H1 (cell line): ENCODE results near the gene STX16. TPM values are rescaled to one million over a fixed set of nuclear protein-coding genes. Genes with fewer than 3 reads are reported as not detected.

Source experiments
- CTCF ChIA-PET: fragments of 300-600 bp; sonication (Branson Sonifier 250); formaldehyde crosslinking; loops from one replicate; lab custom pipeline; 2021; ENCODE audit not compliant: partially characterized antibody; lab: Charles Lee
- POLR2A ChIA-PET: fragments of 300-600 bp; sonication (Branson Sonifier 250); formaldehyde crosslinking; loops from one replicate; lab custom pipeline; 2021; ENCODE audit warnings: inconsistent platforms; ENCODE audit not compliant: partially characterized antibody; lab: Charles Lee
- DNase-seq, 2 experiments: peaks; one replicate each; pipeline versions ENCODE4 v3.0.0 to v3.0.0-alpha.2; 2010 to 2022; ENCODE audit warnings: low spot score in 2 of 2, low read depth in 1 of 2, mixed read lengths in 1 of 2
- FAIRE-seq: peaks from 2 replicates; lab custom pipeline; 2011; peaks lifted over from hg19 to GRCh38; lab: Jason Lieb, UNC
- H2AFZ ChIP-seq: 2 replicates; pipeline ENCODE4 v1.8.1; 2012; ENCODE audit warnings: low read length, inconsistent platforms
- H2AK5ac ChIP-seq: 2 replicates; pipeline ENCODE4 v1.6.1; 2013; ENCODE audit warnings: low read depth, low read length
- H2BK120ac ChIP-seq: replicated peaks from 2 replicates; pipeline ENCODE3; 2013; ENCODE audit warnings: low read depth, low read length, inconsistent platforms
- H2BK12ac ChIP-seq: 2 replicates; pipeline ENCODE4 v1.6.1; 2013; ENCODE audit warnings: low read depth, low read length
- H2BK15ac ChIP-seq: 2 replicates; pipeline ENCODE4 v1.6.1; 2013; ENCODE audit warnings: low read length
- H2BK20ac ChIP-seq: 2 replicates; pipeline ENCODE4 v1.6.1; 2013; ENCODE audit warnings: low read length
- H2BK5ac ChIP-seq: 2 replicates; pipeline ENCODE4 v1.6.1; 2013; ENCODE audit warnings: low read depth, low read length
- H3K14ac ChIP-seq: 2 replicates; pipeline ENCODE4 v1.6.1; 2013; ENCODE audit warnings: inconsistent platforms; ENCODE audit not compliant: insufficient read length
- H3K18ac ChIP-seq: 2 replicates; pipeline ENCODE4 v1.6.1; 2013; ENCODE audit warnings: low read length; ENCODE audit errors: extremely low read depth
- H3K23ac ChIP-seq: 2 replicates; pipeline ENCODE4 v1.6.1; 2013; ENCODE audit warnings: inconsistent platforms; ENCODE audit not compliant: insufficient read length
- H3K23me2 ChIP-seq: 2 replicates; pipeline ENCODE4 v1.6.1; 2013; ENCODE audit warnings: low read depth, low read length
- H3K27ac ChIP-seq: 2 replicates; pipeline ENCODE4 v1.6.1; 2011; ENCODE audit warnings: low read depth, low read length, inconsistent platforms
- H3K27me3 ChIP-seq, 4 experiments: replicated peaks in 1 of 4; 1 replicate in 1 of 4; 2 replicates in 3 of 4; pipeline versions ENCODE4 v1.6.1 to v1.8.1; 2011 to 2013; ENCODE audit warnings: low read length in 3 of 4, mild to moderate bottlenecking in 3 of 4, inconsistent platforms in 2 of 4, mixed read lengths in 2 of 4, moderate library complexity in 1 of 4; ENCODE audit not compliant: control insufficient read depth in 3 of 4, insufficient read depth in 3 of 4; ENCODE audit errors: extremely low read depth in 1 of 4
- H3K36me3 ChIP-seq, 4 experiments: 2 replicates each; pipeline versions ENCODE4 v1.6.1 to v1.8.1; 2011 to 2013; ENCODE audit warnings: mild to moderate bottlenecking in 4 of 4, low read length in 3 of 4, moderate library complexity in 2 of 4, control low read depth in 1 of 4, inconsistent platforms in 1 of 4; ENCODE audit not compliant: insufficient read depth in 4 of 4, control insufficient read depth in 2 of 4
- H3K4ac ChIP-seq: replicated peaks from 2 replicates; pipeline ENCODE3; 2013; ENCODE audit warnings: low read length, low read depth, mixed read lengths, inconsistent platforms; ENCODE audit not compliant: insufficient read length
- H3K4me1 ChIP-seq, 4 experiments: replicated peaks in 1 of 4; 1 replicate in 1 of 4; 2 replicates in 3 of 4; pipeline versions ENCODE4 v1.6.1 to v1.8.1; 2011 to 2013; ENCODE audit warnings: low read length in 3 of 4, inconsistent platforms in 2 of 4, mixed read lengths in 1 of 4; ENCODE audit not compliant: insufficient read depth in 4 of 4, control insufficient read depth in 3 of 4
- H3K4me2 ChIP-seq, 2 experiments: 2 replicates each; pipeline versions ENCODE4 v1.6.1 to v1.8.1; 2011 to 2013; ENCODE audit warnings: low read depth in 2 of 2, low read length in 2 of 2, control low read depth in 1 of 2, inconsistent platforms in 1 of 2, mild to moderate bottlenecking in 1 of 2; ENCODE audit not compliant: insufficient read depth in 1 of 2
- H3K4me3 ChIP-seq, 4 experiments: fragments of 200-600, 300-600 bp in 1 of 4; sonication (generic), shearing (Covaris generic), sonication (Bioruptor Twin) in 1 of 4; 2 replicates each; pipeline versions ENCODE4 v1.5.1 to v1.8.1; 2011 to 2016; ENCODE audit warnings: low read length in 4 of 4, low read depth in 3 of 4, control low read depth in 2 of 4, inconsistent platforms in 2 of 4, mild to moderate bottlenecking in 2 of 4, mixed read lengths in 1 of 4, moderate library complexity in 1 of 4; ENCODE audit not compliant: insufficient read depth in 2 of 4; ENCODE audit errors: extremely low read depth in 1 of 4
- H3K56ac ChIP-seq: replicated peaks from 2 replicates; pipeline ENCODE3; 2013; ENCODE audit warnings: low read depth, mild to moderate bottlenecking, mixed read lengths, low read length, inconsistent platforms; ENCODE audit not compliant: insufficient read length
- H3K79me1 ChIP-seq: 2 replicates; pipeline ENCODE4 v1.6.1; 2013; ENCODE audit warnings: low read depth, low read length, control low read depth
- H3K79me2 ChIP-seq, 2 experiments: 2 replicates each; pipeline versions ENCODE4 v1.6.1 to v1.8.1; 2012 to 2013; ENCODE audit warnings: low read length in 2 of 2, mild to moderate bottlenecking in 2 of 2, inconsistent platforms in 1 of 2; ENCODE audit not compliant: insufficient read depth in 2 of 2, control insufficient read depth in 1 of 2
- H3K9ac ChIP-seq, 4 experiments: replicated peaks in 1 of 4; 1 replicate in 1 of 4; 2 replicates in 3 of 4; pipeline versions ENCODE4 v1.6.1 to v1.8.1; 2011 to 2013; ENCODE audit warnings: low read depth in 3 of 4, low read length in 3 of 4, control low read depth in 2 of 4, mild to moderate bottlenecking in 2 of 4, moderate library complexity in 2 of 4, inconsistent platforms in 1 of 4; ENCODE audit errors: extremely low read depth in 1 of 4
- H3K9me3 ChIP-seq, 2 experiments: 2 replicates each; pipeline versions ENCODE4 v1.6.1 to v1.8.1; 2012 to 2013; ENCODE audit warnings: mild to moderate bottlenecking in 2 of 2, moderate library complexity in 2 of 2, control low read depth in 1 of 2, inconsistent platforms in 1 of 2, low read depth in 1 of 2, low read length in 1 of 2, mixed read lengths in 1 of 2; ENCODE audit not compliant: insufficient read depth in 2 of 2
- H4K20me1 ChIP-seq, 2 experiments: replicated peaks in 1 of 2; 2 replicates each; pipeline versions ENCODE3 to v1.8.1; 2011 to 2013; ENCODE audit warnings: inconsistent platforms in 2 of 2, low read length in 2 of 2, mild to moderate bottlenecking in 1 of 2; ENCODE audit not compliant: insufficient read depth in 2 of 2, control insufficient read depth in 1 of 2
- H4K5ac ChIP-seq: 2 replicates; pipeline ENCODE4 v1.6.1; 2013; ENCODE audit warnings: low read length, low read depth, mixed read lengths, inconsistent platforms; ENCODE audit not compliant: insufficient read length
- H4K8ac ChIP-seq: 2 replicates; pipeline ENCODE4 v1.8.0; 2013; ENCODE audit warnings: mild to moderate bottlenecking, moderate library complexity, low read length, inconsistent platforms; ENCODE audit not compliant: insufficient read depth; ENCODE audit errors: extremely low read depth
- H4K91ac ChIP-seq: replicated peaks from 2 replicates; pipeline ENCODE3; 2013; ENCODE audit warnings: low read length, mixed read lengths, inconsistent platforms; ENCODE audit not compliant: insufficient read length
- TCF12 ChIP-seq: IDR thresholded peaks from 2 replicates; pipeline ENCODE4 v1.6.1; 2011; ENCODE audit warnings: low read depth, mild to moderate bottlenecking, low read length
- ZNF274 ChIP-seq: IDR thresholded peaks from 2 replicates; pipeline ENCODE4 v1.7.0; 2012; ENCODE audit warnings: low read length, borderline replicate concordance; ENCODE audit errors: extremely low read depth
- WGBS, 2 experiments: shearing (Covaris generic) in 1 of 2; methylation state at CpG; one replicate each; pipeline versions ENCODE4 v1.1.6 to v1.1.7; 2013 to 2015; ENCODE audit warnings: low lambda C conversion rate in 2 of 2, mixed read lengths in 2 of 2, inconsistent platforms in 1 of 2, low coverage in 1 of 2, missing lambda C conversion rate in 1 of 2; ENCODE audit not compliant: insufficient replicate concordance in 2 of 2, insufficient coverage in 1 of 2, insufficient read length in 1 of 2; ENCODE audit errors: extremely low coverage in 1 of 2, missing lambda C conversion rate in 1 of 2; 5-methylcytosine and 5-hydroxymethylcytosine counted together
- polyA plus RNA-seq, 7 experiments: library from polyadenylated mRNA; depleted of rRNA in 3 of 7; stranded (reverse) in 5 of 7; unstranded in 2 of 7; fragments of >200 nt in 5 of 7; fragments of 200-250 nt in 2 of 7; gene quantifications; 1 replicate in 5 of 7; 2 replicates in 1 of 7; 4 replicates in 1 of 7; pipeline versions ENCODE4 v1.2.1 to v1.2.3, GENCODE V29; 2011 to 2013; ENCODE audit warnings: missing spikeins in 2 of 7, mixed read lengths in 2 of 7
- total RNA-seq: library from RNA; stranded (reverse); fragmentation: NEBNext Ultra II Directional; extraction: Animal tissue kit (Norgen Biotek cat#: 25700); gene quantifications from 2 replicates; pipeline ENCODE4 v1.2.1, GENCODE V29; 2021
- TF ChIP-seq, protein P1 (sequence below): IDR thresholded peaks from 2 replicates; pipeline ENCODE4 v1.6.1; 2012; ENCODE audit warnings: inconsistent platforms

STX16 gene
- total and polyA plus RNA-seq, 2 of the 8 experiments (the other 6 are each of a cell fraction or from before 2014, with no cell fraction given) = 45.2 to 61.6 TPM

- 74% methylated on average over 5 of the region's 6 CpGs; no CpG with 5 or more reads in 1 of the 2 experiments for WGBS, 2 experiments
- Histone ChIP-seq H3K27me3 (0 out of 7 replicates have a peak, but pooled peaks cover 0 to 2% (median 0%) of the 10 kb centered on the region in 4 experiments), H3K4ac (no peak overlapping the region), H3K9me3 (peaks cover 15 to 18% of the 10 kb centered on the region in 2 experiments), H3K4me3 (no peak overlapping the region), H3K18ac (0 out of 2 replicates have a peak overlapping the region, but pooled peaks have one; percentile 20), H3K4me2 (no peak overlapping the region), H2BK20ac (0 out of 2 replicates have a peak overlapping the region, but pooled peaks have one; percentile 11), H2BK5ac (no peak overlapping the region), H2BK15ac (no peak overlapping the region), H2BK12ac (no peak overlapping the region), H3K4me1 (peaks cover 0 to 2% (median 0%) of the 10 kb centered on the region in 4 experiments; a peak in 1 of 7 replicates), H3K9ac (no peak overlapping the region), H3K27ac (no peak overlapping the region), H3K36me3 (no peaks in the 10 kb centered on the region), H2AFZ (no peak overlapping the region), H3K23ac (no peak overlapping the region), H3K23me2 (peaks cover 6% of the 10 kb centered on the region), H2BK120ac (no peak overlapping the region), H3K56ac (no peak overlapping the region), H4K8ac (no peak overlapping the region), H3K79me1 (no peaks in the 10 kb centered on the region), H3K14ac (no peak overlapping the region), H3K79me2 (no peaks in the 10 kb centered on the region), H2AK5ac (no peak overlapping the region), H4K20me1 (no peaks in the 10 kb centered on the region), H4K91ac (no peak overlapping the region), H4K5ac (no peak overlapping the region)
- TF ChIP-seq TCF12 (no peak), ZNF274 (no peak)
- TF ChIP-seq, protein P1, sequence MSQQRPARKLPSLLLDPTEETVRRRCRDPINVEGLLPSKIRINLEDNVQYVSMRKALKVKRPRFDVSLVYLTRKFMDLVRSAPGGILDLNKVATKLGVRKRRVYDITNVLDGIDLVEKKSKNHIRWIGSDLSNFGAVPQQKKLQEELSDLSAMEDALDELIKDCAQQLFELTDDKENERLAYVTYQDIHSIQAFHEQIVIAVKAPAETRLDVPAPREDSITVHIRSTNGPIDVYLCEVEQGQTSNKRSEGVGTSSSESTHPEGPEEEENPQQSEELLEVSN = no peak
- POLR2A ChIA-PET = interaction anchor here (0.9 to 1.8 kb wide), 3 partner anchors 13 to 60 kb away, joined by 3 to 4 read pairs (median 3); partner anchors contain the start of gene STX16
- no peak for DNase-seq
- FAIRE-seq = no peak
- CTCF ChIA-PET = interaction anchor here (0.6 to 7.1 kb wide), 11 partner anchors 9 to 1339 kb away, joined by 3 to 21 read pairs (median 4); partner anchors contain the start of gene STX16
These were observed 25.5 kb upstream of the STX16 start for GRCh38 chr20:58625585-58625984.
